ENCODE measurements around the gene SLC35E2B. TPM values are rescaled to one million over a fixed set of nuclear protein-coding genes. Genes with fewer than 3 reads are reported as not detected.
"Not testable (repeated sequence)": the region's sequence is repeated elsewhere in the genome, so short reads cannot be mapped to it uniquely, and the experiment has no call there.

The SLC35E2B gene
- total RNA-seq, 2 experiments from 2014 or later: 39.6 to 40.7 TPM

DNA sequence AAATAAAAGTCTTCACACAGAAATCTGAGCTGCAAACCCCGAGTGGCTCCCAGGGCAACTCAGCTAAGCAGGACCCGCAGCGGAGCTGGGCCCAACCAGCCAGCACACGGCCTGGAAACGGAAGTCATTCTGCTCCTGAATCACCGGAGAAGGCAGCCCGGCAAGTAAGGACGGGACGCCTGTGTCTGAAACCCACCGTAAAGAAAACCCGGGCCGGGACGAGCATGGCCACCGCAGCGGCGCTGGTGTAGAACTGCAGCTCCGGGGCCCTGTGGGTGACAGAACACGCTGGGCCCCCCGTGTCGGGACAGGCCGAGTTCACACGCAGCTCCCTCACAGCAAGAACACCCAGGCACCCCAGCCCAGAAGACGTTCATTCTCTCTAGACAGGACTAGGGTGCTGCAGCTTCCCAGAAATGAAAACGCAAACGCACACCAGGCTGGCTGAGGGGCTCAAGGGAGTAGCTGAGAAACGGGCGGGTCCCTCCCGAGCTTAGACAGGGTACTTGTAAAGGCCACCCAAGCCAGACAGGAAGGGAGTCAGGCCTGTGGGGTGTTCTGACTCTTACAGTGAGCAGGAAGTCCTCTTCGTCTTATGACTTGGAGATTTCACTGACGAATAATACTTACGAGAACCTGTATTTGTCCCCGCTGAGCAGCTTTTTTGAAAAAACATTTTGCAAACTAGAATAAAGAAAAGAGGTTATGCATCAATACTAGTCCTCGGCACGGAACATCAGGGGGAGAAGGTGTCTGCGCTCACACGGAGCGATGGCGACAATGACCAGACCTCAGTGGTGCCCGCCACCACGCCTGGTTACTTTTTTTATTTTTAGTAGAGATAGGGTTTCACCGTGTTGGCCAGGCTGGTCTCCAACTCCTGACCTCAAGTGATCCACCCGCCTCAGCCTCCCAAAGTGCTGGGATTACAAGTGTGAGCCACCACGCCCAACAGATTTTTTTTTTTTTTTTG lies 22.8 kb downstream of the SLC35E2B start:
- ATAC-seq: no peak
- Mint-ChIP-seq H3K9me3 (ENCODE audit: insufficient read depth) (no peaks in the 10 kb centered on the region), H3K4me1 (ENCODE audit: low read depth) (peaks cover 8% of the 10 kb centered on the region), H3K27ac (no peak overlapping the region), H3K4me3 (no peak overlapping the region), H3K36me3 (ENCODE audit: low read depth) (peaks cover 41% of the 10 kb centered on the region), H3K27me3 (ENCODE audit: low read depth) (no peaks in the 10 kb centered on the region)
- DNase-seq: no peak
- POLR2A ChIA-PET: interaction anchor here (0.7 to 1.1 kb wide), 2 partner anchors 8 to 58 kb away, joined by 6 read pairs; no protein-coding TSS in a partner anchor
- CTCF ChIA-PET: interaction anchor here (2.2 kb wide), 1 partner anchor 9 kb away, joined by 14 read pairs; no protein-coding TSS in a partner anchor

DNA sequence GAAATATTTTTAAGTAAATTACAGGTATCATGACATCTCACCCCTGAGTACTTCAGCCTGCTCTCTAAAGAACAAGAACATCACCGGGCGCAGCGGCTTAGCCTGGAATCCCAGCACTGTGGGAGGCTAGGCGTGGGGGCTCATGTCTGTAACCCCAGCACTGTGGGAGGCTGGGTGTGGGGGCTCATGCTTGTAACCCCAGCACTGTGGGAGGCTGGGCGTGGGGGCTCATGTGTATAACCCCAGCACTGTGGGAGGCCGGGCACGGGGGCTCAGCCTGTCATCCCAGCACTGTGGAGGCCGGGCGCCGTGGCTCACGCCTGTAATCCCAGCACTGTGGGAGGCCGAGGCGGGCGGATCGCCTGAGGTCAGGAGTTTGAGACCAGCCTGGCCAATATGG lies 26.1 kb downstream of the SLC35E2B start:
- no peak for ATAC-seq
- Mint-ChIP-seq H3K27ac (no peak overlapping the region), H3K4me1 (ENCODE audit: low read depth) (peaks cover 6% of the 10 kb centered on the region), H3K36me3 (ENCODE audit: low read depth) (peaks cover 28% of the 10 kb centered on the region), H3K9me3 (ENCODE audit: insufficient read depth) (no peaks in the 10 kb centered on the region), H3K4me3 (no peak overlapping the region), H3K27me3 (ENCODE audit: low read depth) (no peaks in the 10 kb centered on the region)
- ChIA-PET CTCF (interaction anchor here (1.8 to 2.9 kb wide), 2 partner anchors 12 to 63 kb away, joined by 8 to 20 read pairs; no protein-coding TSS in a partner anchor), POLR2A (interaction anchor here (1.8 kb wide), 1 partner anchor 62 kb away, joined by 7 read pairs; no protein-coding TSS in a partner anchor)
- no peak for DNase-seq

DNA sequence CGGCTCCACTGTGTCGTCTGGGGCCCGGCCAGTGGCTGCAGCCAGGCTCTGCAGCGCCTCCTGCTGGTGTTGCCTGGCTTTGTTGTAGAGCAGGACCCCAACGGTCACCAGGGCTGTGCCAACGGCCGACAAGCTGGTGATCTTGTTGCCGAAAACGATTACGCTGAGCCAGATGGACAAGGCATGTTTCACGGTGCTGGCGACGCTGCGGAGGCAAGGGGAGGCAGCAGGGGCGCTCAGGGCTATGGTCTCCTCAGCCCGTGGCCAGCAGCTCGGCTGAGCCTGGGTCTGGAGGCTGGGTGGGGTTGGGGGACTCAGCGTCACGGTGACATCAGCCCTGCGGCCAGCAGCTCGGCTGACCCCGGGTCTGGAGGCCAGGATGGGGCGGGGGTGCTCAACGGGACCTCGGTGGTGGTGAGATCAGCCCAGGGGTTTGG lies 26.8 kb downstream of the SLC35E2B start:
- DNase-seq (no peak), ATAC-seq (peak; percentile 42)
- Mint-ChIP-seq H3K4me1 (ENCODE audit: low read depth) (peaks cover 9% of the 10 kb centered on the region), H3K36me3 (ENCODE audit: low read depth) (peaks cover 21% of the 10 kb centered on the region), H3K27ac (no peak overlapping the region), H3K9me3 (ENCODE audit: insufficient read depth) (no peaks in the 10 kb centered on the region), H3K4me3 (no peak overlapping the region), H3K27me3 (ENCODE audit: low read depth) (no peaks in the 10 kb centered on the region)
- ChIA-PET CTCF (interaction anchor here (0.8 to 2.9 kb wide), 6 partner anchors 13 to 64 kb away, joined by 3 to 20 read pairs (median 4); no protein-coding TSS in a partner anchor), POLR2A (interaction anchor here (1.2 to 1.8 kb wide), 2 partner anchors 12 to 63 kb away, joined by 6 to 7 read pairs; no protein-coding TSS in a partner anchor)

DNA sequence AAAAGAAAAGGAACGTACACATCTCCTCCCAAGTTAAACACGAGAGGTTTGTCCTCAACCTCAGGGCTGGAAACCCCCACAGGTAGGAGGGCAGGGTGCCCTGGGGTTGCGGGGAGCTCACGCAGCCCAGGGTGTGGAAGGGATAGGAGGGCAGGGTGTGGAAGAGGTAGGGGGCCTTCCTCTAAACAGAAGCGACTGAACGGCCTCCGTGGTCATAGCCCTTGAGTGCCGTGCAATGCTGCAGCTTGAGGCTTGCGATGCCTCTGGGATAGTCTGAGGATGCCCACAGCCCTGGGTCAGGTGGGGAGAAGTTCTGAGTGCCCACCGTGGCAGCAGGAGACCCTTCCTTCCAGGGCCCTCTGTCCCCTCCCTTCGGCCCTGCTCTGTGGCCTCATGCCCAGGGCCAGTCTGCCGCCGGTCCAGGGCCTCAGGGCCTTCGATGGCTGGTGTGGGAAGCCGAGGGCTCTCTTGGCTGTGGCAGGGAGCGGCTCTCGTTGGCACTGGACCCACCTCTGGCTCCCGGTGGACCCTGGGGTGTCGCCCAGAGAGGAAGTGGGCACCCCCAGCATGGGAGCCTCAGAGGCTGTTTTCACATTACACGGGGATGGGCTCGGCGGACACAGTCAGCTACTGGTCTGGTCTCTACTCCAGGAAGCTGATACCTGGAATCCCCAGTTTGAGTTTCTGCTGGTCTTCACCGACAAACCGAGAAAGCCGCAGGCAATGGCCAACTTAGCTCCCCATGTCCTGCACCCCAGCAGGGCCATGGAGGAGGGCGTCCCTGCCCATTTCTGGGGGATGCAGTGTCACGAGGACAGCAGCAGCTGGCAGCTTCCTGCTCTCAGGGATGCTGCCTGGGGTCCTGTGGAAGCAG lies 27.4 kb downstream of the SLC35E2B start:
- no peak for ATAC-seq
- POLR2A ChIA-PET: interaction anchor here (1.2 to 1.8 kb wide), 2 partner anchors 13 to 64 kb away, joined by 6 to 7 read pairs; no protein-coding TSS in a partner anchor
- peaks cover 21% of the 10 kb centered on the region for H3K36me3 Mint-ChIP-seq (ENCODE audit: low read depth)
- no peaks in the 10 kb centered on the region for H3K27me3 Mint-ChIP-seq (ENCODE audit: low read depth)
- no peak overlapping the region for H3K27ac Mint-ChIP-seq
- H3K9me3 Mint-ChIP-seq (ENCODE audit: insufficient read depth): no peaks in the 10 kb centered on the region
- CTCF ChIA-PET: interaction anchor here (0.8 to 2.9 kb wide), 7 partner anchors 12 to 64 kb away, joined by 3 to 20 read pairs (median 4); no protein-coding TSS in a partner anchor
- H3K4me1 Mint-ChIP-seq (ENCODE audit: low read depth): peaks cover 9% of the 10 kb centered on the region
- no peak overlapping the region for H3K4me3 Mint-ChIP-seq
- DNase-seq: no peak

DNA sequence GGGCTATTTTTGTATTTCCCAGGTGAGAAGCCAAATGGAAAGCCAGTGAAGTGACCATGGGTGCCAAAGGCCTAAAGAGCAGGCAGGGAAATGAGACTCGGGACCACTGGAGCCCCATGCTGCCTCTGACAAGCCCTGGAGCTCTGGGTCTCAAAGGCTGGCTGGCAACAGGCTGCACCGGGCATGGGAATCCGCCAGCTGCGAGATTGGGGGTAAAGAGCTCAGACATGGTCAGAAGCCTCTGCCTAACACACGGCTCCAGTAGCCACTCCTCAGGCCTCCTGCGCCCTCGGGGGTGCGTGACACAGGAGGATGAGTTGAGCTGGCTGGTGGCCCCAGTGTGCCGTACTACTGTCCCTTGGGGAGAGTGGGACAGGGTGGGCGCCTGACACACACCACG lies 28.3 kb downstream of the SLC35E2B start:
- POLR2A ChIA-PET, ATAC-seq: not testable (repeated sequence)

DNA sequence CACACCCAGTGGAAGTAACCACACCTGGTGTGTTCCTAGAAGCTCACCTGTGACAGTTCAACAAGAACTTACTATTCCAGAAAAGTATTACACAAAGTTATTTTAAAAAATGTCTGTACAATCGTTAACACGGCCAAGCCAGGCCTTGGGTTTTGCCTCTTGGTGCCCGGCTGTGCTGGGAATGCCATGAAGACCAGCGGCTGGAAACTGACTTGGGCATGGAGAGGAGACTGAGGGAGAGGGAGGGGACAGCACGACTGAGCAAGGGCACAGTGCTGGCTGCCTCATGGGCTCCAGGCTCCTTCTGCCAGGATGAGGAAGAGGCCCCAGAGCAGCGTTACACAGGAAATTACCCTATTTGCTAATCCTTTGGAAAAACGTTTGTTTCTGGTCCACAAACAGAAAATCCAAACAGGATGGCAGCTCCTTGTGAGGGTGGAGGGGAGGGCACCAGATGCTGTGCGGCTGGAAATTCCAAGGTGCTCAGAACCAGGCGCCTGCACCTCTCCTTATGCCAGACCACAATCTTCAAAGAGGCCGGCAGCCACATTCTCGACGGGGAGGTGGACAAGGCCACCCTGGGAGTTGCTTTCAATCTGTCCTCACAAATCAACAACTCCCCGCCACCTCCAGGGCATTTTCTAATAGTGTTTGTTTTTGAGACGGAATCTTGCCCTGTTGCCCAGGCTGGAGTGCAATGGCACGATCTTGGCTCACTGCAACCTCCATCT lies 29.6 kb downstream of the SLC35E2B start:
- CTCF ChIA-PET; POLR2A ChIA-PET; H3K4me1 Mint-ChIP-seq (ENCODE audit: low read depth); DNase-seq; H3K9me3 Mint-ChIP-seq (ENCODE audit: insufficient read depth); ATAC-seq; H3K27me3 Mint-ChIP-seq (ENCODE audit: low read depth); H3K4me3 Mint-ChIP-seq: not testable (repeated sequence)
- H3K27ac Mint-ChIP-seq: peak overlapping the region; percentile 63
- H3K36me3 Mint-ChIP-seq (ENCODE audit: low read depth): peaks cover 16% of the 10 kb centered on the region

More for the DNA sequence above, 28.3 kb downstream of the SLC35E2B start:
- H3K9me3 Mint-ChIP-seq (ENCODE audit: insufficient read depth); H3K4me1 Mint-ChIP-seq (ENCODE audit: low read depth); H3K4me3 Mint-ChIP-seq; DNase-seq; H3K27me3 Mint-ChIP-seq (ENCODE audit: low read depth); H3K27ac Mint-ChIP-seq: not testable (repeated sequence)
- CTCF ChIA-PET: interaction anchor here (1.1 to 2.9 kb wide), 2 partner anchors 11 to 14 kb away, joined by 3 to 20 read pairs; no protein-coding TSS in a partner anchor
- H3K36me3 Mint-ChIP-seq (ENCODE audit: low read depth): peaks cover 16% of the 10 kb centered on the region

DNA sequence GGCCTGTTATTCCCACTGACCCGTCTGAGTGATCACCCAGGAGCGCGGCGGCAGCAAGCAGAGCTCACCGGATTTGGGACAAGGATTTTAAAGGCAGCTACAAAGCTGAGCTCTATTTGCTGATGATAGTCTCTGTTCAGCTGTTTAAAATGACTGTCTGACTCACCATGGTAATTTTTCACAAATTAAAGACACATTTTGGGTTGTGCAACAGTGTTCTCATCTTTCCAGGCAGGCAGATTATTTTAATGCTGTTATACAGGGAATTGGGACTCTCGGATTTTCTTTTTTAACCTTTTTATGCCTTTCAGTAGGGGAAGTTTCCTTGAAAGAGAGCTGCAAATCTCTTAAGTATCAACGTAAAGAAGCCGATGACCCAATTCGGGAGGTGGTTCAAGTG lies 30.2 kb downstream of the SLC35E2B start:
- DNase-seq; CTCF ChIA-PET; H3K4me1 Mint-ChIP-seq (ENCODE audit: low read depth); H3K4me3 Mint-ChIP-seq; ATAC-seq; H3K27me3 Mint-ChIP-seq (ENCODE audit: low read depth); H3K9me3 Mint-ChIP-seq (ENCODE audit: insufficient read depth); H3K27ac Mint-ChIP-seq; POLR2A ChIA-PET: not testable (repeated sequence)
- peaks cover 13% of the 10 kb centered on the region for H3K36me3 Mint-ChIP-seq (ENCODE audit: low read depth)

DNA sequence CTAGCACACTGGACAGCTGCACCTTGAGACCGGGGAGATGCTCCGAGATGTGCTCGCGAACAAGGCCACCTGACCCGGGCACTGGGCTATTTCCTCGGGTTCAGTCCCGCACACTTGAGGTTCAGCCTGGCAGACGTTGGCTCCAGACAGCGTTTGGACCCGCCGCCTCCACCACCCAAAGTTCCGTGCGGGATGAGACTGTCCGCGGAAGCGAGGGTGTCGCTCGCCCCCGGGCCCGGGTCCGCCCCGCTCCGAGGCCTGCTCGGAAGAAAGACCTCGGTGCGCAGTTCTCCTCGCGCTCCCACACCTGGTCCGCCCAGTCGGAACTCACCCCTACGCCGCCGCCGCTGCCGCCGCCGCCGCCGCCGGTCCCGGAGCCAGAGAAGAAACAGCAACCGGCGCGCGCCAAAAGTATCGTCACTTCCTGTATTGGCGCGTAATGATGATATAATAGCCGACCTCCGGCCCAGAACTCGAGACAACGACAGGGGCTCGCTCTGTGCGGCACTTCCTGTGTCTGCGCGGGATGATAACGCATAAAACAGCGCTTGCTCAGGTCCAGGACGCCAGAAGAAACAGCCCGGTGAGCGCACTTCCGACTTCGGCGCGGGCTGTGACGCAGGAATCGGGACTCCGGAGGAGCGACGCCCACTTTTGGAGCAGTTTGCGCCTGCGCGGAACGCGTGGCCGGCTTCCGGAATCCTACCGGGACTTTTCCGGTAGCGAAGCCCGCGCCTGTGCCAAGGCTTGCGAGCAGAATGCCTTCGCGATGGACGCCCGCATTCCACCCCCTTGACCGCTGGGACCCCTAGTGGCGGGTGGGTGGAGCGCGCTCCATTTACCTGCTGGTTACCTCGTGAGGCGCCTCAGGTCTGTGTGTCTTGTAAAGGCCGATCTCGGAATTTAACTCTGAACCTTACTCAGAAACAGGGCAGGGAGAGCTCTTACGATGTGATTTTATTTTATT lies 33.7 kb downstream of the SLC35E2B start, which contains the start of gene CDK11B:
Gene CDK11B (minus strand): TSS at position 422 of the 967 bp plus-strand sequence. CDS start 1,519 bp downstream, outside the sequence.
- Mint-ChIP-seq H3K36me3 (ENCODE audit: low read depth) (peaks cover 17% of the 10 kb centered on the region), H3K27ac (peak within 1 kb of the TSS; percentile 99), H3K4me3 (peak within 1 kb of the TSS; percentile 95)
- peak; percentile 97 for ATAC-seq
- H3K27me3 Mint-ChIP-seq (ENCODE audit: low read depth); H3K9me3 Mint-ChIP-seq (ENCODE audit: insufficient read depth); H3K4me1 Mint-ChIP-seq (ENCODE audit: low read depth): not testable (repeated sequence)
- CTCF ChIA-PET: interaction anchor here (0.9 kb wide), 1 partner anchor 20 kb away, joined by 3 read pairs; no protein-coding TSS in a partner anchor
- POLR2A ChIA-PET: interaction anchor here (0.9 kb wide), 1 partner anchor 20 kb away, joined by 4 read pairs; no protein-coding TSS in a partner anchor
- DNase-seq: peak; percentile 98

DNA sequence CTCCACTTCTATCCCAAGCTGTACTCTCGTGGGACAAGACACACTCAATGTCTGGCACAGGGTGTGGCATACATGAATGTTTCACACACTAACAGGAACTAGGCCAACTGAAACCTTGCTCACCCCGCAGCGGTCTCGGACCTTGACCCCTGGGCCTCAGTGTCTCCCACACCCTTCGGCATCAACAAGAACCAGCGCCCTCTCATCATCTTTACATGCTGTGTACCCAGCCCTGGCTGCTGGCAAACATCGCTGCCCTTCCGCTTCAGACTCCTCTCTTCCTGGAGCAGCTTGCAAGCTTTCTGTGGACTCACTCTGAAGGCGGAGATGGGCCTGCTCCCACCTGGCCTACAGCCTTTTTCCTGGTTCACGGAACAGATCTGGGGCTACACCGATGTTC lies 44.3 kb downstream of the SLC35E2B start:
- H3K4me3 Mint-ChIP-seq; CTCF ChIA-PET; H3K9me3 Mint-ChIP-seq (ENCODE audit: insufficient read depth); H3K27me3 Mint-ChIP-seq (ENCODE audit: low read depth); ATAC-seq; H3K27ac Mint-ChIP-seq; DNase-seq; POLR2A ChIA-PET; H3K4me1 Mint-ChIP-seq (ENCODE audit: low read depth): not testable (repeated sequence)
- peaks cover 45% of the 10 kb centered on the region for H3K36me3 Mint-ChIP-seq (ENCODE audit: low read depth)

Data from activated CD8-positive, alpha-beta T cell treated with anti-CD3 and anti-CD28 coated beads, Interleukin-2, amount 10 ng/mL, durations not matched to agents 7 days and 5 days (primary cell).